PC-9 (cell line): ENCODE measurements around the gene RSPH1. TPM values are rescaled to one million over a fixed set of nuclear protein-coding genes. Genes with fewer than 3 reads are reported as not detected.

Experiments
- BruUV-seq: library from RNA; stranded (reverse); fragments of 400-500 nt; replicated peaks from 2 replicates; lab custom pipeline; 2021; lab: Mats Ljungman, UMichigan
- CTCF ChIA-PET: fragments of 300-600 bp; sonication (Branson Sonifier 250); formaldehyde crosslinking; loops from one replicate; lab custom pipeline; 2022; ENCODE audit warnings: antibody characterized with exemption; lab: Charles Lee
- POLR2A ChIA-PET: fragments of 300-600 bp; sonication (Branson Sonifier 250); formaldehyde crosslinking; loops from one replicate; lab custom pipeline; 2022; ENCODE audit warnings: antibody characterized with exemption; ENCODE audit not compliant: unreplicated experiment; lab: Charles Lee
- DNase-seq, 2 experiments: peaks; one replicate each; pipeline versions ENCODE4 v3.0.0 to v3.0.0-alpha.2; 2015 to 2022; ENCODE audit warnings: mixed read lengths in 1 of 2
- H2AFZ ChIP-seq: fragments of 200-600 bp; sonication (generic); 2 replicates; pipeline ENCODE4 v1.8.1; 2017; ENCODE audit warnings: antibody characterized with exemption
- H3F3A ChIP-seq: fragments of 200-600 bp; sonication (generic); 2 replicates; pipeline ENCODE4 v1.8.1; 2017; ENCODE audit warnings: antibody characterized with exemption, mild to moderate bottlenecking, low read depth; ENCODE audit not compliant: insufficient read depth
- H3K27ac ChIP-seq: fragments of 200-600 bp; sonication (generic); 2 replicates; pipeline ENCODE4 v1.6.1; 2016; ENCODE audit warnings: mixed run types
- H3K27me3 ChIP-seq: fragments of 200-600 bp; sonication (generic); 2 replicates; pipeline ENCODE4 v1.6.1; 2016; ENCODE audit warnings: low read depth, mixed run types; ENCODE audit not compliant: insufficient read depth
- H3K36me3 ChIP-seq: fragments of 200-600 bp; sonication (generic); 2 replicates; pipeline ENCODE4 v1.6.1; 2016; ENCODE audit warnings: low read depth, mixed run types
- H3K4me1 ChIP-seq: fragments of 200-600 bp; sonication (generic); replicated peaks from 2 replicates; pipeline ENCODE4 v1.6.1; 2016; ENCODE audit warnings: mixed run types; ENCODE audit not compliant: insufficient read depth
- H3K4me2 ChIP-seq: fragments of 200-600 bp; sonication (generic); 2 replicates; pipeline ENCODE4 v1.6.1; 2017; ENCODE audit warnings: mixed run types
- H3K4me3 ChIP-seq: fragments of 200-600 bp; sonication (generic); 2 replicates; pipeline ENCODE4 v1.6.1; 2016; ENCODE audit warnings: mixed run types
- H3K79me2 ChIP-seq: fragments of 200-600 bp; sonication (generic); 2 replicates; pipeline ENCODE4 v1.6.1; 2017; ENCODE audit warnings: low read depth, mixed run types
- H3K9me2 ChIP-seq: fragments of 200-600 bp; sonication (generic); 2 replicates; pipeline ENCODE4 v1.8.1; 2017; ENCODE audit warnings: mild to moderate bottlenecking; ENCODE audit not compliant: insufficient read depth
- H3K9me3 ChIP-seq: fragments of 200-600 bp; sonication (generic); 2 replicates; pipeline ENCODE4 v1.8.1; 2016; ENCODE audit warnings: low read depth; ENCODE audit not compliant: insufficient read depth
- H4K20me1 ChIP-seq: fragments of 200-600 bp; sonication (generic); 2 replicates; pipeline ENCODE4 v1.8.1; 2017; ENCODE audit not compliant: insufficient read depth
- CTCF ChIP-seq: fragments of 200-600 bp; sonication (generic); conservative IDR thresholded peaks from 2 replicates; pipeline ENCODE4 v1.6.1; 2017; ENCODE audit warnings: mixed run types, antibody characterized with exemption, mild to moderate bottlenecking, moderate library complexity
- EZH2 ChIP-seq: fragments of 200-600 bp; sonication (generic); IDR thresholded peaks from 2 replicates; pipeline ENCODE4 v1.8.0; 2017; ENCODE audit warnings: antibody characterized with exemption, low read depth
- intact Hi-C: fragments of 100-400 bp; cut with micrococcal nuclease; formaldehyde crosslinking; loops from one replicate; pipeline ENCODE4 v1.10.0; 2022; ENCODE audit not compliant: unreplicated experiment
- total RNA-seq: library from RNA; stranded (reverse); gene quantifications from 2 replicates; pipeline ENCODE4 v1.2.3, GENCODE V29; 2021

The RSPH1 gene
- total RNA-seq, 1 experiment from 2014 or later, result 8.0 TPM

- BruUV-seq, result no TSS peak
- Histone ChIP-seq H3K4me3 (no peak overlapping the region), H3K36me3 (no peaks in the 10 kb centered on the region), H3K4me2 (no peak overlapping the region), H4K20me1 (no peaks in the 10 kb centered on the region), H3F3A (no peaks in the 10 kb centered on the region; the same call in 1 of the 2 replicates), H3K9me3 (no peaks in the 10 kb centered on the region), H3K9me2 (no peaks in the 10 kb centered on the region), H3K4me1 (no peaks in the 10 kb centered on the region), H3K27ac (no peak overlapping the region), H3K27me3 (no peaks in the 10 kb centered on the region), H2AFZ (no peak overlapping the region), H3K79me2 (no peaks in the 10 kb centered on the region)
- TF ChIP-seq CTCF (no peak), EZH2 (no peak)
- CTCF ChIA-PET, result no interaction called here
- DNase-seq, result no peak
- POLR2A ChIA-PET, result no interaction called here
- intact Hi-C loops, result no loop called here
Measured at GRCh38 chr21:42489006-42489563, 6.9 kb downstream of the RSPH1 start.

- no peaks in the 10 kb centered on the region for H3K9me3 ChIP-seq
- H3K27ac ChIP-seq, result no peak overlapping the region
- no peaks in the 10 kb centered on the region for H3K79me2 ChIP-seq
- no peaks in the 10 kb centered on the region for H3K9me2 ChIP-seq
- H3K36me3 ChIP-seq, result no peaks in the 10 kb centered on the region
- peaks cover 9% of the 10 kb centered on the region; the same call in 1 of the 2 replicates for H3K4me1 ChIP-seq
- peaks cover 6% of the 10 kb centered on the region for H3F3A ChIP-seq
- CTCF ChIA-PET, result no interaction called here
- no peaks in the 10 kb centered on the region for H4K20me1 ChIP-seq
- no peak for TF ChIP-seq EZH2
- no peak for TF ChIP-seq CTCF
- no peak overlapping the region for H2AFZ ChIP-seq
- DNase-seq, result no peak
- intact Hi-C loops, result no loop called here
- H3K27me3 ChIP-seq, result no peaks in the 10 kb centered on the region
- H3K4me2 ChIP-seq, result no peak overlapping the region
- no TSS peak for BruUV-seq
- POLR2A ChIA-PET, result no interaction called here
- H3K4me3 ChIP-seq, result no peak overlapping the region
Measured at GRCh38 chr21:42486531-42486930, 9.5 kb downstream of the RSPH1 start.

GRCh38 chr21:42486072-42486471 is 10.0 kb downstream of the RSPH1 start:
- Histone ChIP-seq H3K79me2 (no peaks in the 10 kb centered on the region), H3K27me3 (no peaks in the 10 kb centered on the region), H4K20me1 (no peaks in the 10 kb centered on the region), H3K4me3 (no peak overlapping the region), H3K27ac (no peak overlapping the region), H2AFZ (no peak overlapping the region), H3K4me2 (no peak overlapping the region), H3F3A (peaks cover 6% of the 10 kb centered on the region), H3K36me3 (no peaks in the 10 kb centered on the region), H3K9me3 (no peaks in the 10 kb centered on the region), H3K4me1 (peaks cover 9% of the 10 kb centered on the region; the same call in 1 of the 2 replicates), H3K9me2 (no peaks in the 10 kb centered on the region)
- TF ChIP-seq CTCF (no peak), EZH2 (no peak)
- intact Hi-C loops, result no loop called here
- no peak for DNase-seq
- no TSS peak for BruUV-seq
- ChIA-PET POLR2A (no interaction called here), CTCF (no interaction called here)
